Uterus (tissue), 4 donors: ENCODE measurements around the gene DCDC2. TPM values are rescaled to one million over a fixed set of nuclear protein-coding genes. Genes with fewer than 3 reads are reported as not detected.

Experiments
- DNase-seq, 2 donors: peaks; one replicate each; pipeline ENCODE4 v3.0.0-alpha.2; 2019 to 2020
- H3K27ac ChIP-seq, 2 donors: fragments of 200-600 bp; sonication (generic); 1 replicate in 1 of 2; 2 replicates in 1 of 2; pipeline ENCODE4 v1.5.1; 2016 to 2018
- H3K27me3 ChIP-seq, 2 donors: fragments of 200-600 bp; sonication (generic); one replicate each; pipeline ENCODE4 v1.5.1; 2018 to 2019; ENCODE audit warnings: control low read depth in 1 of 2
- H3K36me3 ChIP-seq, 2 donors: fragments of 200-600 bp; sonication (generic); one replicate each; pipeline ENCODE4 v1.5.1; 2019; ENCODE audit warnings: control low read depth in 1 of 2
- H3K4me1 ChIP-seq, 2 donors: fragments of 200-600 bp; sonication (generic); one replicate each; pipeline ENCODE4 v1.5.1; 2018 to 2019; ENCODE audit warnings: control low read depth in 1 of 2
- H3K4me3 ChIP-seq, 2 donors: fragments of 200-600 bp; sonication (generic); 1 replicate in 1 of 2; 2 replicates in 1 of 2; pipeline ENCODE4 v1.5.1; 2018 to 2019; ENCODE audit warnings: mild to moderate bottlenecking in 1 of 2
- H3K9me3 ChIP-seq, 2 donors: fragments of 200-600 bp; sonication (generic); one replicate each; pipeline ENCODE4 v1.5.1; 2019; ENCODE audit warnings: control low read depth in 1 of 2
- CTCF ChIP-seq, 4 experiments: fragments of 200-600 bp in 2 of 4; fragments of 450-650 bp in 2 of 4; sonication (generic) in 2 of 4; IDR thresholded peaks; one replicate each; pipeline ENCODE4 v1.5.1; 2016 to 2019; ENCODE audit warnings: antibody characterized with exemption in 4 of 4, mild to moderate bottlenecking in 2 of 4, moderate library complexity in 1 of 4
- POLR2A ChIP-seq, 2 donors: fragments of 450-650 bp; IDR thresholded peaks; one replicate each; pipeline ENCODE4 v1.6.1; 2016; ENCODE audit warnings: antibody characterized with exemption in 2 of 2, mild to moderate bottlenecking in 1 of 2, moderate library complexity in 1 of 2
- intact Hi-C: fragments of 100-400 bp; cut with DNase I; formaldehyde crosslinking; loops from one replicate; pipeline ENCODE4 v1.15.1; 2023; ENCODE audit warnings: low total_unique reads
- total RNA-seq, 4 donors: library from RNA; depleted of rRNA in 3 of 4; stranded (reverse); fragments of >200 nt in 3 of 4; gene quantifications; one replicate each; pipeline versions ENCODE4 v1.1.0 to v1.2.4, GENCODE V29; 2014 to 2023
- donor health status: DM: yes; HTN: yes; CAD: no.

DCDC2 gene
- total RNA-seq, 4 donors from 2014 or later = 1.0 to 7.4 TPM; not detected in 2

- Histone ChIP-seq H3K4me1 (peaks cover 0 to 6% of the 10 kb centered on the region in 2 donors), H3K27ac (no peak overlapping the region), H3K4me3 (no peak overlapping the region), H3K27me3 (no peaks in the 10 kb centered on the region), H3K9me3 (no peaks in the 10 kb centered on the region), H3K36me3 (no peaks in the 10 kb centered on the region)
- no peak for TF ChIP-seq CTCF (IDR thresholded peaks at IDR 0.05)
- no peak for TF ChIP-seq POLR2A (IDR thresholded peaks at IDR 0.05)
- no peak for DNase-seq
- intact Hi-C loops = no loop called here
Measured at GRCh38 chr6:24353861-24354260, 4.0 kb downstream of the DCDC2 start.

GRCh38 chr6:24352434-24352833 lies 5.4 kb downstream of the DCDC2 start:
- TF ChIP-seq POLR2A (IDR thresholded peaks at IDR 0.05) (no peak), CTCF (IDR thresholded peaks at IDR 0.05) (no peak)
- H3K9me3 ChIP-seq = no peaks in the 10 kb centered on the region
- no peak overlapping the region for H3K27ac ChIP-seq
- H3K4me1 ChIP-seq = peaks cover 0 to 2% of the 10 kb centered on the region in 2 donors
- no peaks in the 10 kb centered on the region for H3K36me3 ChIP-seq
- intact Hi-C loops = no loop called here
- no peak overlapping the region for H3K4me3 ChIP-seq
- no peak for DNase-seq
- no peaks in the 10 kb centered on the region for H3K27me3 ChIP-seq

GRCh38 chr6:24344976-24345375 lies 12.9 kb downstream of the DCDC2 start:
- Histone ChIP-seq H3K4me3 (no peak overlapping the region), H3K36me3 (no peaks in the 10 kb centered on the region), H3K4me1 (no peaks in the 10 kb centered on the region), H3K27ac (no peak overlapping the region), H3K9me3 (no peaks in the 10 kb centered on the region), H3K27me3 (no peaks in the 10 kb centered on the region)
- TF ChIP-seq POLR2A (IDR thresholded peaks at IDR 0.05) (no peak), CTCF (IDR thresholded peaks at IDR 0.05) (no peak)
- DNase-seq = no peak
- intact Hi-C loops = no loop called here

DNA sequence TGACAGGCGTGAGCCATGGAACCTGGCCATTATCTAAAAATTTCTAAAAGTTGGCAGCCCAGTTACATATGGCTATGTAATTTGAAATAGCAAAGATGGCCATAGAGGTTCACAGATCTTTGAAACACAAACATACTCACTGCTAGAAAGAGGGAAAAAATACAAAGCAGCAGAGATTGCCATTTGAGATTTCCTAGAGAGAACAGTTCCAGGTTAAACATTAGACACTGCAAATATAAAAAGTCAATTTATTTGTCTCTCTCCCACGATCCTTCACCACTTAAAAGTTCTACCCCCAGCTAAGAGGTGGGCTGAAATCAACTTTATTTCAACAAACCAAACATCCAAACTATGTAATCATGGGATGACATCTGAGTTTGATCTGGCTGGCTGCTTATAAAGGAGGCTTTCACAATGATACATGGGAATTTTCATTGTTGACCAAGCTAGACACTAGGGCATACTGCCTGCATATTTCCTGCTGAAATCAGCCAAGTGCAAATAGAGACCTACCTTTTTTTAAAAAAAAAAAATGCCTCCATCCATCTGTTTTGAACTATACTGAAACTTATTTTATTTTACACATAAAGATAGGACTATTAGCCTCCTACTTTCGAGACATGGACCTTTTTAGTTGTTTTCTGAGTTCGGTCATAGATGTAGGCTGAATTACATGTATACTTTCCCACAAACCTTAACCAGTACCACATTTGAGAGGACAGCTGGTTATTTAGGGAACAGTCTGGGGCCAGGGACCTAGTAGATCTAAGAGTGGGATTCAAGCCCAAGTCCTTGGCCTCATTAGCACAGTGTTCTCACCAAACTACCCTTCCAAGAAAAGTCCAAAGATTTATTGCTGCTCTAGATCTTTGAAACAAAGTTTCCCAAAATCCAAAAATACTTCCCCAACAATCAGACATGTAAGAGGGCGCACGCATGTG lies 16.6 kb downstream of the DCDC2 start:
- TF ChIP-seq CTCF (IDR thresholded peaks at IDR 0.05) (no peak), POLR2A (IDR thresholded peaks at IDR 0.05) (no peak)

DNA sequence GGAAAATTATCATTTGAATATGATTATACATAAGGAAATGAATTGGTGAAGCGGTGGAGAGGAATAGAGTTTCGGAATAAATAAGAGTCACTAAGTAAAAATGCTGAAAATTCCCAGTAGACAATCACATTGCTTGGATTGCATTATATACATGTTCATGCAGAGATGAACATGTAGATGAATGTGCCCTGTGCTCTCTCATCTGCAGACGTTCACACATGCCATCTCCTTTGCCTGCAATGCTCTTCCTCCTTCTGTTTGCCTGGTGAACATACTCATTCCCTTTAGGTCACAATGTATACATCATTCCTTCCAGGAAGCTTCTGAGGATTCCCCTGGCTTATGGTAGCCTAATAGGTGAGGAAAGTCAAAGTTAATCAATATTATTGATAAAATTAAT lies 17.9 kb downstream of the DCDC2 start:
- no peak overlapping the region for H3K27ac ChIP-seq
- H3K4me1 ChIP-seq = no peaks in the 10 kb centered on the region
- TF ChIP-seq CTCF (IDR thresholded peaks at IDR 0.05) (no peak), POLR2A (IDR thresholded peaks at IDR 0.05) (no peak)
- H3K27me3 ChIP-seq = no peaks in the 10 kb centered on the region
- no peaks in the 10 kb centered on the region for H3K9me3 ChIP-seq
- no peaks in the 10 kb centered on the region for H3K36me3 ChIP-seq
- no peak for DNase-seq
- no peak overlapping the region for H3K4me3 ChIP-seq
- intact Hi-C loops = no loop called here

More for the DNA sequence above, 16.6 kb downstream of the DCDC2 start:
- H3K4me1 ChIP-seq = no peaks in the 10 kb centered on the region
- DNase-seq = no peak
- H3K27ac ChIP-seq = no peak overlapping the region
- no peaks in the 10 kb centered on the region for H3K9me3 ChIP-seq
- no peaks in the 10 kb centered on the region for H3K36me3 ChIP-seq
- no peak overlapping the region for H3K4me3 ChIP-seq
- intact Hi-C loops = no loop called here
- no peaks in the 10 kb centered on the region for H3K27me3 ChIP-seq
